ENCODE results near the gene SOWAHB. TPM values are rescaled to one million over a fixed set of nuclear protein-coding genes. Genes with fewer than 3 reads are reported as not detected.
"Not testable (repeated sequence)": the region's sequence is repeated elsewhere in the genome, so short reads cannot be mapped to it uniquely, and the experiment has no call there.

SOWAHB gene
- total RNA-seq, 1 donor from 2014 or later = not detected

- intact Hi-C loops (cut with micrococcal nuclease) = loop anchor here (5.0 kb wide), 1 partner anchor 145 kb away; no protein-coding TSS in a partner anchor
These were observed 1.1 kb downstream of the SOWAHB start for GRCh38 chr4:76896614-76897535.

DNA sequence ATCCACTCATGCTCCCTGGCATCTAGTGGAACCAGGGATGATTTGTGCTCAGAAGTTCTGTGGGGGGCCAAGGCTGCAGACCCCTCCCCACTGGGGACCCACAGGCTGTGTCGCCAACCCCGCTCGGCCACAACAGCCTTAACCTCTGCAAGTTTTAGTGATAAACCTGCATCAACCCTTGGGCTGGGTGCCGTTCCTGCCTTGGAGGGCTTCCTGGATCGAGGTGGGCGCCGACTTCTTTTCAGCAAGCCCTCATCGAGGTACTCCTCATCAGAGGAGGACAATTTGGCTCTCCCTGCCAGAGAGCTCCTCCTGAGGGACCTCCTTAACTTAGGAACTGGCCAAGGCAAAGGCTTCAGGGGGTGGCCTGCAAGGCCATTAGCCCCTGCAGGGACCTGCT lies 1.9 kb downstream of the SOWAHB start:
- intact Hi-C loops (cut with micrococcal nuclease) = loop anchor here (5.0 kb wide), 1 partner anchor 146 kb away; no protein-coding TSS in a partner anchor

- intact Hi-C loops (cut with micrococcal nuclease) = loop anchor here (5.0 kb wide), 1 partner anchor 147 kb away; no protein-coding TSS in a partner anchor
These were observed 2.3 kb downstream of the SOWAHB start for GRCh38 chr4:76895619-76896018.

DNA sequence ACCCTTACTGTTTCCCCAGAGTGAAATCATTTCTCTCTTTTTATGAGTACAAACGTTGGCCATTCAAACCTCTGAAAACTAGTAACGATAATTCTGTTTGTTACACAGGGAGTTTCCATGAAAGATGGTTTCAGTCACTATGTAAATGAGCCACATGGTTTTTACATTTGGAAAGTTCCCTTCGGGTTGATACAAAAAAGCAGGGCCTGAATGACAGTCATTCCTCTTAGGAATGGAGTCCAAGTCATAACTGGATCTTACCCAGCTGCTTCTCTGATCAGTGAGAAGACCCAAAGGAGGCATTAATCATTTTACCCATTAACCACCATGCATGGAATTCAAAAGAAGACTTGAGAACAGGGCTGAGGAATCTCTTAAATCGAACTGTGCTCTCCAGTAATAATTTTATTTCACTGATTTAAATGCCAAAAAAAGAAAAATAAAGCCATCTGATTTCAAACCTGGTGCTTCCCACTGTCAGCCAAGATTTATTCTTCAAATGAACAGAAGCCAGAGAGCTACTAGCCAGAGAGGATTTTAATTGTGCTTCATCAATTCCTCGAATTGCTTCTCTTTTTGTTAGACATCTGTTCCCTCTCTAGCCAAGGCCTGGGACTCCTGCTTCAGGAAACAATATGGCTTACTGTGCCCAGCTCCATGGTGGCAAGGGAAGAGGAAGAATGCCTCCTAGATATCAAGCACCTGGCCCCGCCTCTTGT lies 3.2 kb downstream of the SOWAHB start:
- intact Hi-C loops (cut with micrococcal nuclease) = loop anchor here (5.0 kb wide), 1 partner anchor 148 kb away; no protein-coding TSS in a partner anchor

DNA sequence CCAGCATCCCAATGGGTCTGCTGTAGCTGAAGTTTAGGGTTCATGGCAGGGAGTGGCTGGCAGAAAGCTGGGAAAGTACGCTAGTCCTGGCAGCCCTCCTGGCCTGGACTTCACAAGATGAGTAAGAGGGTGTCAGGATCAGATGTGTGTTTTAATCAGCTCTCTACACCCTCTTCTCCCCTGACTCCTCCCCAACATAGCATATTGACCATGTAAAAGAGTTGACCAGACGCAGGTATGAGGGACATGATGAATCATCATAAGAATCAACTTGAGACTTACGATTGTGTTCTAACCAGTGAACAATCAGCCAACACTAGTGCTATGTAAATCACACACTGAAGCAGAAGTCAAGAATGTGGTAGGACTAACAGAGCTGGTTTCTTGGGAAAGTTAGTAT lies 5.3 kb downstream of the SOWAHB start:
- intact Hi-C loops (cut with micrococcal nuclease) = no loop called here

GRCh38 chr4:76892001-76892400 lies 5.9 kb downstream of the SOWAHB start:
- intact Hi-C loops (cut with micrococcal nuclease) = no loop called here

GRCh38 chr4:76886848-76887441 lies 11.0 kb downstream of the SOWAHB start:
- intact Hi-C loops (cut with micrococcal nuclease) = no loop called here

- intact Hi-C loops (cut with micrococcal nuclease) = no loop called here
These were observed 11.7 kb downstream of the SOWAHB start for GRCh38 chr4:76886214-76886613.

DNA sequence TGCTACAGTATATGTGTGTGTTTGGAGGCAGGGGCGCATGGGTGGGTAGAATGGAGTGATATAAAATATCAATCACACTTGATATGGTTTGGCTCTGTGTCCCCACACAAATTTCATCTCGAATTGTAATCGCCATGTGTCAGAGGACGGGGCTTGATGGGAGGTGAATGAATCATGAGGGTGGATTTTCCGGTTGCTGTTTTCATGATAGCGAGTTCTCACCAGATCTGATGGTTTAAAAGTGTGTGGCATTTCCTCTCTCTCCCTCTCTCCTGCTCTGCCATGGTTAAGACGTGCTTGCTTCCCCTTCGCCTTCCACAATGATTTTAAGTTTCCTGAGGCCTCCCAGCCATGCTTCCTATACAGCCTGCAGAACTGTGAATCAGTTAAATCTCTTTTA lies 14.8 kb downstream of the SOWAHB start:
- intact Hi-C loops (cut with micrococcal nuclease) = no loop called here

GRCh38 chr4:76882630-76883029 lies 15.3 kb downstream of the SOWAHB start:
- intact Hi-C loops (cut with micrococcal nuclease) = no loop called here

GRCh38 chr4:76881375-76881774 lies 16.6 kb downstream of the SOWAHB start:
- intact Hi-C loops (cut with micrococcal nuclease) = no loop called here

DNA sequence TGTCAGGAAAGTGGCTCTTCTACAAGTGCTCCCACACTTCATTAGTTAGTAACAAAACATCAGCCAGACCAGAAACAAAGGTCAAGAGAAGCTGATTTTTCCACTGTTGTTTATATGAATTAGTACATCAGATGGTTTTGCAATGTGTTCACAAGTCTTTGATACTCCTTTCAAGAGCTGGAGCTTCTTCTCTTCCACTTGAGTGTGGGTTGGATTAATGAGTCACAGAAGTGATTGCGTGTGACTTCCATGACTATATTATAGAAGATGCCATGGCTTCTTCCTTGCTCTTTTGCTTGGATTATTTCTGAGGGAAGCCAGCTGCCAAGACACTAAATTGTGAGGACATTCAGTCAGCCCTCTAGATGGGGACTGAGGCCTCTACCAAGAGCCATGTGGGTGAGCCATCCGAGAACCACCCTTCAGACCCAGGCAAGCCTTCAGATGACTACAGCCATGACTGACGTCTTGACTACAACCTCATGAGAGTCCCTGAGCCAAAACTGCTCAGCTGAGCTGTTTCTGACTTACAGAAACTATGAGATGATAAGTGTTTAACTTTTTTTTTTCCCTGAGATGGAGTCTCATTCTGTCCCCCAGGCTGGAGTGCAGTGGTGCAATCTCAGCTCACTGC lies 18.1 kb downstream of the SOWAHB start:
- intact Hi-C loops (cut with micrococcal nuclease) = no loop called here

GRCh38 chr4:76878641-76879165 lies 19.2 kb downstream of the SOWAHB start:
- intact Hi-C loops (cut with micrococcal nuclease) = not testable (repeated sequence)

DNA sequence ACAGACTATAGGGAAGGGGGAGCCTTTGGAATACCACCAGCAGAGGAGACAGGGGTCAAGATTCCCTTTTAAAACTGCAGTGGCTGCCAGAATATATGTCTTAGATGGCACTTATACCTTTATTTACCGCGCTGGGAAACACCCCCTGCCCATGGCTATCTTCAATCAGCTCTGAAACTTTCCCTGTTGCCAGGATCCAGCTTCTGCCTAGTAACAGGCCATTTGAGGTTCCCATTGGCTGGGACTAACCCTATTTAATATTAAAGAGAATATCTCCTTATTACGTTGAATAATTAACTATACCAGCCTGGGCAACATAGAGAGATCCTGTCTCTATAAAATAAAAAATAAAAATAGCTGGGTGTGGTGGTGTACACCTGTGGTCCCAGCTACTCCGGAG lies 23.8 kb downstream of the SOWAHB start:
- intact Hi-C loops (cut with micrococcal nuclease) = no loop called here

GRCh38 chr4:76873495-76873894 lies 24.4 kb downstream of the SOWAHB start:
- intact Hi-C loops (cut with micrococcal nuclease) = no loop called here

DNA sequence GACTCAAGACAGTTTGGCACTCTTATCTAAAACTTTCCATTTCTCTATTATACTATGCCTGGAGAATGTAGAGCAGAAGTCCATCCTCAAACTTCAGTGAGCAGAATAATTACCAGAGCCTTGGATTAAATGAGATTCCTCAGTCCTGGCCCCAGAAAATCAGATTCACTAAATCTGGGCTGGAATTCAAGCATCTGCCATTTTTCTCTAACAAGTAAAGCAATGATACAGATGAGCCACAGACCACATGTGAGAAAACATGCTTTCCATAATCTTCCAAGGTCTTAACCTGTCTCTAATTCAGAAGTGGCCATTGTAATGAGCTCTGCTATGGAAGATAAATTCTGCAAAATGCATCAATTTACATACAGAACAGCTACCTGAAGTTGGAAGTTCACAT lies 25.4 kb downstream of the SOWAHB start:
- intact Hi-C loops (cut with micrococcal nuclease) = no loop called here

- intact Hi-C loops (cut with micrococcal nuclease) = not testable (repeated sequence)
These were observed 29.2 kb downstream of the SOWAHB start for GRCh38 chr4:76868780-76869179.

DNA sequence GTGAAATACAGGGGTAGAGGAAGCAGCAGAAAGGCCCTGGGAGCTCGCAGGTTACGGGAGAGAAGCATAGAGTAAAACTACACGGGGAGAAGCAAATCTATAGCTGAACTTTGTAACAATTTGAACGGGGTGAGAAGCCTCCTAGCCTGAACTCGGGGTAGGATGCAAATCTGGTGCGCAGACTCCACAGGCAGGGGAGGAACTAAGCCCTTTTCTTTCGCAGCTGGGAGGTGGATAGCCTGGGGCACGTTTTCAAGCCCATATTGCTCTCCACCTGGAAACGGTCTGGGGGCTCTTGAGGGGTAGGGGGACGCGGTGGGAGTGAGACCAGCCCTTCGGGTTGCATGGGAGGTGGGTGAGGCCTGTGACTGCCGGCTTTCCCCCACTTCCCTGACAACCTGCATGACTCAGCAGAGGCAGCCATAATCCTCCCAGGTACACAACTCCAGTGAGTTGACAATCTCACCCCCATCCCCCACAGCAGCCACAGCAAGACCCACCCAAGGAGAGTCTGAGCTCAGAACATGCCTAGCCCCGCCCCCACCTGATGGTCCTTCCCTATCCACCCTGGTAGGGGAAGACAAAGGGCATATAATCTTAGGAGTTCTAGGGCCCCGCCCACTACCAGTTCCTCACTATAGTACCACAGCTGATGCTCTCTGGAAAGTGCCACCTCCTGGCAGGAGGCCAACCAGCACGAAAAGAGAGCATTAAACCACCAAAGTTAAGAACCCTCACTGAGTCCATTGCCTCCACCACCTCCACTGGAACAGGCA lies 29.9 kb downstream of the SOWAHB start:
- intact Hi-C loops (cut with micrococcal nuclease) = no loop called here

GRCh38 chr4:76867377-76867776 lies 30.6 kb downstream of the SOWAHB start:
- intact Hi-C loops (cut with micrococcal nuclease) = no loop called here

GRCh38 chr4:76866641-76867040 lies 31.3 kb downstream of the SOWAHB start:
- intact Hi-C loops (cut with micrococcal nuclease) = no loop called here
